ENCODE results near the gene SFMBT1.

SFMBT1 gene

DNA sequence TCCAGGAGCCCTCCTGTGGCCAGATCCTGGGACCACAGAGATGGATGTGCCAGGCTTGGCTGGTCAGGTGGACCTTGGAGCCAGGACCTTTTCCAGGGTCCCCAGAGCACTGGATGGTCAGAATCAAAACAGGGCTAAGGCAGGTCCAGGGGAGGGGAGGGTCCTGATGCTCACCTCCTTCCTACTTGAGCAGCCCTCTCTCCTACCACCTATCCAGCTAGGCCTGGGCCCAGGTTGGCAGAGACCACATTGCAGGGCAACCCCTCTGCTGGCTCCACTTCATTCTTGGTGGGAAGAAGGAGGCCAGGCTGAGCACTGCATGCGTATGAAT lies 28.5 kb upstream of the SFMBT1 start:
- DNase-seq (ENCODE audit: low spot score): no peak
- no peak overlapping the region for H3K27ac ChIP-seq
- TF ChIP-seq, protein P1, sequence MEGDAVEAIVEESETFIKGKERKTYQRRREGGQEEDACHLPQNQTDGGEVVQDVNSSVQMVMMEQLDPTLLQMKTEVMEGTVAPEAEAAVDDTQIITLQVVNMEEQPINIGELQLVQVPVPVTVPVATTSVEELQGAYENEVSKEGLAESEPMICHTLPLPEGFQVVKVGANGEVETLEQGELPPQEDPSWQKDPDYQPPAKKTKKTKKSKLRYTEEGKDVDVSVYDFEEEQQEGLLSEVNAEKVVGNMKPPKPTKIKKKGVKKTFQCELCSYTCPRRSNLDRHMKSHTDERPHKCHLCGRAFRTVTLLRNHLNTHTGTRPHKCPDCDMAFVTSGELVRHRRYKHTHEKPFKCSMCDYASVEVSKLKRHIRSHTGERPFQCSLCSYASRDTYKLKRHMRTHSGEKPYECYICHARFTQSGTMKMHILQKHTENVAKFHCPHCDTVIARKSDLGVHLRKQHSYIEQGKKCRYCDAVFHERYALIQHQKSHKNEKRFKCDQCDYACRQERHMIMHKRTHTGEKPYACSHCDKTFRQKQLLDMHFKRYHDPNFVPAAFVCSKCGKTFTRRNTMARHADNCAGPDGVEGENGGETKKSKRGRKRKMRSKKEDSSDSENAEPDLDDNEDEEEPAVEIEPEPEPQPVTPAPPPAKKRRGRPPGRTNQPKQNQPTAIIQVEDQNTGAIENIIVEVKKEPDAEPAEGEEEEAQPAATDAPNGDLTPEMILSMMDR (IDR thresholded peaks at IDR 0.05): no peak
- no peak overlapping the region for H3K4me3 ChIP-seq

DNA sequence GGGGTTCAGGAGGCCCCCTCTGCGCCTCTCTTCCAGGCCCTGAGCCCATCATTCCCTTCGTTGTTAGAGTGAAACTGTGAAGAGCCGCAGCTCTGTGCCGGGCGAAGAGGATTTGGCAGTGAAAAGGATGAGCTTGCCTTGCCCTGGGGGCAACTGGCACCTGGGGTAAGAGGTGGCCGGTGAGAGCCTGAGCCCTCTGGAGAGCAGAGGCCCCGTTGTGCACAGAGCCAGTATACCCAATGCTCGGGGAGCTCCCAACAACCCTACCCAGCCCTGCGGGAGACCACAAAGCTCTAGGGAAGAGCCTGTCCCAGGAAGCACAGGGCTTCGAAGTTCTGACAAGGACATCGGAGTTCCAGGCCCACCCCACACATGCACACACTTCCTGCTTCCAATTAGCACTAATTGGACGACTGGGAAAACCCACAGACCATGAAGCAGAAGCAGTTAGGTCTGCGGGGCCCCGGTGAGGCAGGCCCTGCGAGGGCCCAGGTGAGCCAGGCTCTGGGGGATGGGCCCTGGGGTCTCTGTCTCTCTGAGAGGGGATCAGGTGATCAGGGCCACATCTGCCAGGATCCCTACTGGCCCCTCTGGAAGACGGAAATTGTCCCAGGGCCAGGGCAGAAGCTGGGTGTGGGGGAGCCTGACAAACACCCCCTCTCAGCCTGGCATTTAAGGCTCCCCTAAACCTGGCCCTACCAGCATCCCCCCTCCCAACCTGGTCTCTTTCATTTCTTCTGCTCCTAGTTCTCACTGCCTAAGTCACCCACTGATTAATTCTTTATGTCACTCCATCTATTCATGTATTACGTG lies 27.9 kb upstream of the SFMBT1 start:
- Histone ChIP-seq H3K27ac (peak overlapping the region; percentile 51 to 66), H3K4me3 (peak overlapping the region; percentile 78)
- TF ChIP-seq, protein P1 (IDR thresholded peaks at IDR 0.05): no peak
- no peak for DNase-seq (ENCODE audit: low spot score)

GRCh38 chr3:53072653-53073552 lies 27.0 kb upstream of the SFMBT1 start:
- DNase-seq (ENCODE audit: low spot score): peak; percentile 84
- H3K4me3 ChIP-seq: peak overlapping the region; percentile 78
- peak overlapping the region; percentile 51 to 66 for H3K27ac ChIP-seq
- TF ChIP-seq, protein P1 (IDR thresholded peaks at IDR 0.05): peak; percentile 91

DNA sequence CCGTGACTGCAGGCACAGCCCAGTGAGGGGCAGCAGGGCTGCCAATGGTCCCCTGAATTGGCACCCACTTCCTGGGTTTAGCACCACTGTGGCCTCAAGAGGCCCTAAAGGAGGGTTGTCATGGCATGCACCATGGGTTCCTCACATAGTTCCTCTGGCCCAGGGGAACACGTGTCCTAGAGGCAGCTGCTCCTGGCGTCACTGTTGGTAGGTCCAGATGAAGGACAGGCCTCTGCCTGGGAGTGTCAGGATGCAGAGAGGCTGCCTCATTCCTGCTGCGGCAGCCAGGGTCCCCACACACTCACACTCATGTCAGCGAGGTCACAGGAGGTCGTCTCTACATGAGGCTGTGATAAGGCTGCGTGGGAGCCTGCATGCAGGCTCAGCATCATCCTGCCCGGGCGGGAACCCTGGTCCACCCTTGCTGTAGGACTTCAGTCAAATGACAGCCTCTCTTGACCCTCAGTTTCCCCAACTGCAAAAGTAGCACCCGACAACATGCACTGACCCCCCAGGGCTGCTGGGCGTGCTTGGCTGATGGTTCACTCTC lies 26.1 kb upstream of the SFMBT1 start:
- TF ChIP-seq, protein P1 (IDR thresholded peaks at IDR 0.05): no peak
- Histone ChIP-seq H3K4me3 (peak overlapping the region; percentile 78), H3K27ac (no peak overlapping the region)
- DNase-seq (ENCODE audit: low spot score): no peak

- no peak overlapping the region for H3K27ac ChIP-seq
- TF ChIP-seq, protein P1 (IDR thresholded peaks at IDR 0.05): no peak
- peak; percentile 45 for DNase-seq (ENCODE audit: low spot score)
Observed at GRCh38 chr3:53069422-53070068, 23.7 kb upstream of the SFMBT1 start.

GRCh38 chr3:53068176-53068575 lies 22.3 kb upstream of the SFMBT1 start:
- no peak overlapping the region for H3K27ac ChIP-seq
- peak; percentile 57 for DNase-seq (ENCODE audit: low spot score)
- TF ChIP-seq, protein P1 (IDR thresholded peaks at IDR 0.05): no peak

More at GRCh38 chr3:53069422-53070068, 23.7 kb upstream of the SFMBT1 start:
- H3K4me3 ChIP-seq: no peak overlapping the region

More at GRCh38 chr3:53068176-53068575, 22.3 kb upstream of the SFMBT1 start:
- H3K4me3 ChIP-seq: no peak overlapping the region

Measured in coronary artery (tissue), 2 donors.